ENCODE results near the gene ANAPC16.
"Not testable (repeated sequence)": the region's sequence is repeated elsewhere in the genome, so short reads cannot be mapped to it uniquely, and the experiment has no call there.

ANAPC16 gene

DNA sequence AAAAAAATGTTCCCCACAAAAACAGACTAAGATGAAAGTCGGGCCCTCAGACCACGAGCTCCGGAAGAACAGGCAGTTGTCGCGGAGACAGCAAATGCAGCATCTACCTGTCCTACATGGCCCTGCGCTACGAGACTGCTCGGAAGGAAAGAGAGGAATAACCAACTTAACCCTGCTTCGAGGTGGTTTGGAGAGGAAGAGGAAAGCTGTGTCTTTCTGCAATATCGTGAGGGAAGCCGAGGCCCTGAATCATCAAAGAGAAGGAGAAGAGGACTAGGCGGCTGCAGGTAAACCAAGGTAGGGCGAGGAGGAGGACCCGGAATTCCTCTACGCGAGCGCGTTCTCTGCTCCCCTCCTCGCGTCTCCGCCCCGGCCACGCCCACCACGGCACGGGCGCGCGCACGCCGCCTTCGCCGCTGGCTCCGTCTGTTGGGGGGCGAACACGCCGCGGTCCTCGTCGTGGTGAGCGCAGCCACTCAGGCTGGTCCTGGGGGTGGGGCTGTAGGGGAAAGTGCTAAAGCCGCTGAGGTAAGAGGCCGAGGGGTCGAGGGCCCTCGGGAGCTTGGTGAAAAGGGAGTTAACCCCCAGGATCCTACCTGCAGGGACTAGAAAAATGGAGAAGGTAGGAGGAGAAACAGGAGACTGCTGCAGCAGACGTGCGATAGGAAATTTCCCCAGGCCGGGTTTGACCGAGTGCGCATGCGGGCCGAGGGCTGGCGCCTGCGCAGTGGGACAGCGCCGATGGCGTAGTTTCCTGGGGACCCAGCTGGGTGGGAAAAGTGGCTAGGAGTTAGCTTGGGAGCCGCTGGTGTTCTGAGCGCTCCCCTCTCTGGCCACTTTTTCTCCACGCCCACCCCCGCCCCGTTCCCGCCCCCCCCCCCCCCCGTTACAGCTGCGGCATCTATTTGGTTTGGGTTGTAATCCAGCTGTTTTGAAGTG, at the start of gene ANAPC16, which contains the start of gene ASCC1:
Gene ANAPC16 (plus strand): TSS at position 402 of the 939 bp plus-strand sequence. CDS start 7,903 bp downstream, outside the sequence.
Gene ASCC1 (minus strand): TSS at position 666 of the 939 bp plus-strand sequence. CDS start 2,978 bp downstream, outside the sequence.
- DNase-seq (ENCODE audit: low read depth) = peak; percentile 95

DNA sequence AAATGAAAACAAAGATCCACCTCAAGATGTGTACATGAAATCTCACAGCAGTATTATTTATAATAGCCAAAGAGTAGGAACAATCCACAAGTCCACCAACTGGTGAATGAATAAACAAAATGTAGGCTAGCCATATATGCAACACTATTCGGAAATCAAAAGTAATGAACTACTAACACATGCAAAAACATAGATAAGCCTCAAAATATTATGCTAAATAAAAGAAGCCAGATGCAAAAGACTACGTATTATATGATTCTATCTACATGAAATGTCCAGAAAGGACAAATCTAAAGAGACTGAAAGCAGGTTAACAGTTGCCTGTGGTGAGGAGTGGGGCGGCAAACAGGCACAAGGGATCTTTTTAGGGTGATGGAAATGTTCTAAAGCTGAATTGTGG, 48.7 kb upstream of the ANAPC16 start:
- no peak for DNase-seq (ENCODE audit: low read depth)

DNA sequence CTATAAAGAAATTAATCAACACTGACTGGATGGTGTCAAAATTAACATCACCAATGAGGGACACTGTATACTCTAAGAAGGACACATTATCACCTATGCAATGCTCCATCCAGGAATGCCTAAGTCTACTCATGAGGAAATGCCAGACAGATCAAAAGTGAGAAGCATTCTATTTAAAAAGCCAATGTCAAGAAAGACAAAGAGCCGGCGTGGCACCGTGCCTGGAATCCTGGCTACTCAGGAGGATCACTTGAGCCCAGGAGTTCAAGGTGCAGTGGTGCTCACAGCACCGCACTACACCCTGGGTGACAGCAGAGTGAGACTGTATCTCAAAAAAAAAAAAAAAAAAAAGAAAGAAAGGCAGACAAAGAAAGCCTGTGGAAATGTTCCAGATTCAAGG, 45.5 kb upstream of the ANAPC16 start:
- DNase-seq (ENCODE audit: low read depth) = no peak

DNA sequence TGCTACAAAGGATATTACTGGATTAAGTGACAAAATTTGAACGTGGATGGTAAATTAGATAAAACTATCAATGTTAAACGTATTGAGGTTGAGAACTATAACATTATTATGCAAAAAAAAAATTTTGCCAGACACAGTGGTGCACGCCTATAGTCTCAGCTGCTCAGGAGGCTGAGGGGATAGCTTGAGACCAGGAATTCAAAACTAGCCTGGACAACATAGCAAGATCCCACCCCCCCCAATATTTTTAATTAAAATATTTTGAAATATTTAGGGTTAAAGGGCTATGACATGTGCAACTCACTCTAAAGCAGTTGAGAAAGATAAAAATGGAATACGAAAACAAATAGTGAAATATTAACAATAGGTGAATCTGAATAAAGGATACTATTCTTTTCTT, 45.1 kb upstream of the ANAPC16 start:
- no peak for DNase-seq (ENCODE audit: low read depth)

DNA sequence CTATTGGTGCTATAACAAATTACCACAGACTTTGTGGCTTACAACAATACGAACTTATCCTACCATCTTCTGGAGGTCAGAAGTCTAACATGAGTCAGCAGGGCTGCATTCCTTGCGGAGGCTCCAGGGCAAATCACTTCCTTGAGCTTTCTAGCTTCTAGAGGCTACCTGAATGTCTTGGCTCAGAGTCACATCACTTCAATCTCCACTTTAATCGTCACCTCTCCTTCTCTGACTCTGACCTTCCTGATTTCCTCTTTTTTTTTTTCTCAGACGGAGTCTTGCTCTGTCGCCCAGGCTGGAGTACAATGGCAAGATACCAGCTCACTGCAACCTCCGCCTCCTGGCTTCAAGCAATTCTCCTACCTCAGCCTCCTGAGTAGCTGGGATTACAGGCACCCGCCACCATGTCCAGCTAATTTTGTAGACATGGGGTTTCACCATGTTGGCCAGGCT, 44.6 kb upstream of the ANAPC16 start:
- no peak for DNase-seq (ENCODE audit: low read depth)

DNA sequence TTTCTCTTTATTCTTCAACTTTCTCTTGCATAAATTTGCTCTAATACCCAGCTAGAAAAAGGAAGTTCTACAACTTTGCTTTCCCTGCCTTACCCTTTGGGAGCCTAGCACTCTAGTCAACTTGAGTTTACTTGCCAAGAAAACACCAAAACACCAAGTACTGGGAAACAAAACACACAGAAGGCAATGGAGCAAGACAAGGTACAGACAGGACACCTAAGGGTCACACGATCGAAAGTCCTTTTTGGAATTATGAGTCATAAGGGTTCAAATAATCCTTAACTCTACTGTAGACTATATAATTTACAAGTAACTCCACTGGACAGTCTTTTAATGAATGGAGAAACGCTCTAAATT, 42.6 kb upstream of the ANAPC16 start:
- DNase-seq (ENCODE audit: low read depth) = no peak

DNA sequence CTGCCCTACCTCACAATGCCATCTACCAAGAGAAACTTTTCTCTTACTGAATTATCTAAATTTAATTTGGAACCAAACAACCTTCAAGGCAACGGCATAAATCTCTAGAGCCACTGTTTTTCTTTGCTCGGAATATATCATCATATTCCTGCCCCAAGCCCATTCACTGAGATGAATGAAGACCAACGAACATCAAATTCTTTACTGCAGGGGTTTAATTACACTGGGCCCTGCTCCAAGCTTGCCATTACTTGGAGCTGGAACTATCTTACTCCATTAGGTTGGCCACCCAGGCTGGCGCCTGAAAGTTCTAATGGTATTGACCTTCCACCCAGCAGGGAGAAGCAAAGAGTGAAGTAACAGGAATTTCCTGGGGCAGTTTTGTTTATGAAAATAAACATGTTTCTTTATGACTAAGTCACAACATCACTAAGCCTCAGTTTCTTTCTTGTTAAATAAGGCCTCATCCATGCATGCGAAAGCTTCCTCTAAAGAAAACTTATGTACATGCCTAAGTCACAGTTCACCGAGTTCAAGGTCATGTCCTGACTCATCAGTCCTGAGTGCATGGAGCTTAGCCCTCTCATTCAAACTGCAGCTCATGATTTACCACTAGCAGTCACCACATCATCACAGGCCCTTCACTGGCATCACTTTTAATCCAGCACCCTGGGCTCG, 42.1 kb upstream of the ANAPC16 start:
- DNase-seq (ENCODE audit: low read depth) = no peak

DNA sequence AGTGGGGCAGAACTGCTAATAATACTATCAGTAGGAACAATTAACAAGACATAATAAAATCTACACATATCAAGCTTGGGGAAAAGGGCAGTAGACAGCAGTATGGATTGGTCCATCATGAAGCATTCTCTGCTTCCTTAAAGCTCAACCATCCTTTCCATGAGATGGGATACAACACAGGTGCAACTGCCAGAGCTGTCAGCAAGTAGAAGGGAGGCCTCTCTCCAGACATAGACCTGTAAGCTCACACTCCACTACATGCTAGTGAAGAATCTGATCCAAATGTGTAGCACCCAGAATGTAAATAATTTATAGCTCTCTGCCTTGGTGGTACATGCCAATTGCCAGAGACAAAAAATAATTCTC, 41.5 kb upstream of the ANAPC16 start:
- no peak for DNase-seq (ENCODE audit: low read depth)

DNA sequence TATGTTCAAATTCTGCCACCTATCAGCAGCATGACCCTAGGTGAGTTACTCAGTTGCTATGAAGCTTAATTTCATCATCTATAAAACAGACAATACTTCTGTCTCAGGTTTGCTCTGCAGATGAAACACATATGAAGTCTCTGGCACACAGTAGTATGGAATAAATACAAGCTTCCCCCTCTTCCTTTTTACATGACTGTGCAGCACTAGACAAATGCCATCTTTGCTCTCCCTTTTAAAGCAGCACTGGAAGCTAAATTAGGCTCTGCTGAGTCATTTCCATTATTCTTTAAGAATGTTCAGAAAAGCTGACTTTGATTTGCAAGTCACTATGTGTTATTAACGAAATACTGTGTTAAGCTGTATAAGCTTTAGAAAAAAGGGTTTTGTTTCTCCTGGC, 40.7 kb upstream of the ANAPC16 start:
- DNase-seq (ENCODE audit: low read depth) = no peak

DNA sequence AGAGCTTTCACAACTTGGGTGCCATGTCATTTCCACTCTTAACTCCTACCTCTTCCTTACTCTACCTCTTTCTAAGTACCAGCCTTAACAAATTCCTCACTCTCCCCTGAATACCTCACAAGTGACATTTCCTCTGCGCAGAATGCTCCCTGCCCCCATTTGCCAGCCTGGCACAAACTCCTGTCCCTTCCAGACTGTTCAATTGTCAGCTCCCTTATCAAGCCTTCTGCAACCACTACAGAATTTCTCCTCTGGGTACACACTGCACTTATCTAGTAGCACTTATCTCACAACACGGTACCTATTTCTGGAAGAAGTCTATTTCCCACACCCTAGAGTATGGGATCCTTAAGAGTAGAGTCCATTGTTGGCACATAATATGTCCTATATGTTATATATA, 39.1 kb upstream of the ANAPC16 start:
- DNase-seq (ENCODE audit: low read depth) = no peak

DNA sequence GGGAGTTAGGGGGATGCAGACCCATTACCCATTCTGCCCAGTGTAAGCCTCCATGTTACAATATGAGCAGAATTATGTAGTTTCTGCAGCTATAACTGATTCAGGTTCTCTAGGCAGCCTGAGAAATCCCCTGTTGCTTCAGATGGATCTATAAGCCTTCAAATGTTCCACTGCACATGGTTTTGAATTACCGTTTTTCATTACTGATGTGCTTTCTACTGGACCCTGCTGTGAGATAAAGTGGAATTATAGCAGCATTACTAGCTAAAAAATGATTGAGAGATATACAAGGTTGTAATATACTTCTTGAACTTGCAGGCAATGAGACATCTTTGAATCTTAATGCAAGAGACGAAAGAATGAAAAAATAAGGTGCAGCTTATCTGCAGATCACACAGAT, 38.4 kb upstream of the ANAPC16 start:
- DNase-seq (ENCODE audit: low read depth) = no peak

DNA sequence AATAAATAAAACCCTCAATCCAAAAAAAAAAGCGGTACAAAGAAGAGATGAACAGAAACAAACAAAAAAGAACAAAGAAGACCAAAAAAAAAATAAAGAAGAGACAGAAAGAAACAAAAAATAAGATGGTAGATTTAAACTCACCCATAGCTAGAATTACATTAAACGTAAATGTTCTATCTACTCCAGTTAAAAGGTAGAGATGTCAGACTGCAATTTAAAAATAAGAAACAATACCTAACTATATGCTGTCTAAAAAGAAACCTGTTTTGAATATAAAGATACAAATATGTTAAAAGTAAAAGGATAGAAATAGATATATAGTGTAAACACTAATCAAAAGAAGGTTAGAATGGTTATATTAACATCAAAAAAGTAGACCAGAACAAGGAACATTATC, 31.7 kb upstream of the ANAPC16 start:
- no peak for DNase-seq (ENCODE audit: low read depth)

DNA sequence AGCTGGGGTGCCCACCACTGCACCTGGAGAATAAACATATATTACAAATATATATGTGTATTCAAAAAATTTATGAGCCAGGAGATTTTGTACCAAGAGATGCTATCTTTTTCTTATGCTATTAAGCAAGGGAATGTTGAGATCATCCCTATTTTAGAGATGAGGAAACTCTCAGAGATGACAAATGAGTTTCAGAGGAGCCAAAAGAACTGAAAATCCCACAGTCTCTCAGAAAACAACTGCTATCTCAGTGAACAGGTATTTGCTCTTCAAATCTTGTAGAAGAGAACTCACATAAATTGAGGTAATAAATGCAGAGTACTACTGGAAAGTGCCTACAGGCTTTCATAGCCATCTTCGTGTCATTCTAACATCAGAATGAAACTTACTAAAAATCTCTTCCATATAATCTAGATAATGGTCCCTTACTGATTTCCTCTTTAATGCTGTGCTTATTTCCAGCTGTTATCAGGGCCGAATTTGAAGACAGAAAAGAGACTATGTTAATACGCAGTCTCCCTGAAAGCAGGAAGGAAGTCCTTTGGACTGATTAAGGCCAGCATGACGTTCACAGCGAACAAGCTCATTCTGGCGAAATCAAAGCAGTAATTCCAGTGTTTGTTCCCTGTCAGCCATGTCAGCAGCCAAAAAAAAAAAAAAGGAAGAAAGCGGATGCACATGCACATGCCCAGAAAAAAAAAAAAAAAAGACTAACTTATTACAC, 29.4 kb upstream of the ANAPC16 start:
- DNase-seq (ENCODE audit: low read depth) = no peak

DNA sequence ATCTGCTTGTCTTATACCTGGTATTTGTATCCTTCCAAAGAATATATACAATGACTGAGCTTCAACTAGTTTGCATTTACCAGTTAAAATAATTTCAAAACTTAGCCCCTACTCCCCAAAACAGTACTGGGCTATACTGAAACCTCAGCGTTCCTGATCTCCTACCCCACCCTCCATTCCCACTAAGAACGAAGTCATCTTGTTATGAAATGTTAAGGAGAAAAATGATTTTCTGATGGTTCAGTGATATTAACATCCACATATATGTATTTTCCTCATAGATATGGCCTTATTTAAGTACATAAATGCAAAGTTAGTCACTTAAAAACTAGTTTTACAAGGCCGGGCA, 28.9 kb upstream of the ANAPC16 start:
- DNase-seq (ENCODE audit: low read depth) = no peak

DNA sequence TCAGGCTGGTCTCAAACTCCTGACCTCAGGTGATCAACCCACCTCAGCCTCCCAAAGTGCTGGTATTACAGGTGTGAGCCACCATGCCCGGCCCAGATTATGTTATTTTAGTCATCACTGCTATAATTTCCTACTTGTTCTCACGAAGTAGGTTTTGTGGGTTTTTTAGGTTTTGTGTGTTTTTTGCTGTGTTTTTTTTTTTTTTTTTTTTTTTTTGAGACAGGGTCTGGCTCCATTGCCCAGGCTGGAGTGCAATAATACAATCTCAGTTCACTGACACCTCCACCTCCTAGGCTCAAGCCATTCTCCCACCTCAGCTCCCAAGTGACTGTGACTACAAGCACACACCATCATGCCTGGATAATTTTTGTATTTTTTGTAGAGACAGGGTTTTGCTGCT, 20.9 kb upstream of the ANAPC16 start:
- no peak for DNase-seq (ENCODE audit: low read depth)

DNA sequence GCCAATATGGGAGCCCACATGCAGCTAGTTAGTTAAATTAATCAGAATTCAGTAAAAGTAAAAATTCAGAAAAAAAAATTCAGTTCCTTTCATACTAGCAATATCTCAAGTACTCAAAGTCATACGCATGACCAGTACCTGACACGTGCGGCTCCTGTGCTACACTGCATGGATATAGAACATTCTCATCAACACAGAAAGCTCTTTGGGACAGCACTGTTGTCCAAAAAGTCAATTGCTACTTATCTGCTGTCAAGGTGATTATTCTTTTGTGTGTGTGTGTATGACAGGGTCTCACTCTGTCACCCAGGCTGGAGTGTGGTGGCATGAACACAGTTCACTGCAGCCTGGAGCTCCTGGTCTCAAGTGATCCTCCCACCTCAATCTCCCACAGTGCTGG, 14.9 kb upstream of the ANAPC16 start:
- no peak for DNase-seq (ENCODE audit: low read depth)

DNA sequence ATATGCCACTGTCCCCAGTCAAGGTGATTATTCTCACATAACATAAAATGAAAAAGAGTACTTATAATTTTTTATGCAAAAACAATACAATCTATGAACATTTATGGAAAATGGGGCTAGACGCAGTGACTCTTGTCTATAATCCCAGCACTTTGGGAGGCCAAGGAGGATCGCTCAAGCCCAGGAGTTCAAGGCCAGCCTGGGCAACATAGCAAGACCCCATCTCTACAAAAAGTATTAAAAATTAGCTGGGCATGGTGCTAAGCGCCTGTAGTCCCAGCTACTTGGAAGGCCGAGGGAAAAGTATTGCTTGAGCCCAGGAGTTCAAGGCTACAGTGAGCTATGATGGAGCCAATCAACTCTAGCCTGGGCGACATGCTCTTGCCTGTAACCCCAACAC, 14.5 kb upstream of the ANAPC16 start:
- DNase-seq (ENCODE audit: low read depth) = no peak

DNA sequence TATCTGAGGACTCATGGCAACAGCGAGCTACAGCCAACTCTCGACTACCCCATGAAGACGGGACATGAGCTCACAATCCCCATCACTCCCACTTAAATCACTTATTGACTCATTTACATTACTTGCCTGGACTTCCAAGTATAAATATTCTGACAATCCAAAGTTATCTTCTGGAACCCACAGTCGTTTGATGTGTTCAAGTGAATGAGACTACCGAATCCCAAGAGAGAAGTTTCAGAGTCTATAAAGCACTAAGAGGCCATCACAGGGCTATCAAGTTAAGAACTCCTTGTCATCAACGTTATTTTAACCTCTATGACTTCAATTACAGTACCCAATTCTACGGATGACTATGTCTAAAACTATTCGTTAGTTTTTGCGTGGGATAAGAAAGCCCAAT, 11.5 kb upstream of the ANAPC16 start:
- DNase-seq (ENCODE audit: low read depth) = no peak

DNA sequence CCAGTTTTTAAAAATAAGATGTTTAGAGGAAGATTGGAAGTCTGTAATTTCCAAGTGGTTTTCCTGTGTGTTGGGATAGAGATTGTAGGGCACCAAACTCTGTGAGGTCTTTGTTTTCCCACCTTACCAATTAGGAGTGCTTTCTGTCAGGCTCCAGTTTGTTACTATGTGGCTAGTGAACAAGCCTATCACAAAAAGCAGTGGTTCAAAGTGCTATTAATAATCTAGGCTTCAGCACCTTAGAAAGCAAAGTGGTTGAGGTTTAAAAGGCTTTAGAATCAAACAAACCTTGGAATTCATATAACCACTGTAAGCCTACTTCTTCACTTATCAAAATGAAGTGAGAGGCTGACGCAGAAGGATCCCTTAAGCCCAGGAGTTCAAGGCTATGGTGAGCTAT, 11.1 kb upstream of the ANAPC16 start:
- no peak for DNase-seq (ENCODE audit: low read depth)

DNA sequence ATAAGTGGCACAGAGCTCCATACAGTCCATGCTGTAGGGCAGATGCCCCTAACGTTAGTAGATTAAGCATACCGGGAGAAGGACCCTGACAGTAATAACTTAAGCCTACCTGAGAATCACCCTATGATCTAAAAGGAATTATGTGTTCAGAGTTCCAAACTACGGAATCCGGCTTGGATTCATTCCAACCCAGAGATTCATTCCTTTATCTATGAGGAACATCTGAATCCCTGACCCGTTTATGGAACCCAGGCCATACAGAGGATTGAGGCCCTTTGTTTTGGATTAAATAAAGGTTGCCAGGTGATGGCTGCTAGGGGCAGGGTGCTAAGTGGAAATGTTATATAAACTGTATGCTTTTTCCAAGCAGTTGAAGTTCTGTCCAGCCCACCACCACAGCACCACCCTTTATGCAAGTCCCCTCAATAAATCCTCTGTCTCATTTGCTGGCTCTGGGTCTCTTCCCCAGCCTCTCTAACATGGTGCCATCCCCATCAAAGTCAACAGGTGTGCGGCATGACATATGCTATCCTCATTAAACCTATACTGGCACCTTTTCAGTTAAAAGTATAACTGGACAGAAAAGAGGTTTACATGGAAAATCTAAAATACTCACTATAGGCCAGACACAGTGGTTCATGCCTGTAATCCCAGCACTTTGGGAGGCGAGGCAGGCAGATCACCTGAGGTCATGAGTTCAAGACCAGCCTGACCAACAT, 9.1 kb upstream of the ANAPC16 start:
- no peak for DNase-seq (ENCODE audit: low read depth)

DNA sequence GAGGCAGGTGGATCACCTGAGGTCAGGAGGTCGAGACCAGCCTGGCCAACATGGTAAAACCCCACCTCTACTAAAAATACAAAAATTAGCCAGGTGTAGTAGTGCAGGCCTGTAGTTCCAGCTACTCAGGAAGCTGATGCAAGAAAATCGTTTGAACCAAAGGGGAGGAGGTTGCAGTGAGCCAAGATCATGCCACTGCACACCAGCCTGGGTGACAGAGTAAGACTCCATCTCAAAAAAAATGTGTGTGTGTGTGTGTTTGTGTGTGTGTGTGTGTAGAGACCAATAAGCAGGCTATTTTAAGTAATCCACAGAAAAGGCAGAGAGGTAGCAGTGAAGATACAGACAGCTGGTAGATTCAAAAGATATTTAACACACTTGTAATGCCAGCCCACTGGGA, 7.3 kb upstream of the ANAPC16 start:
- not testable (repeated sequence) for DNase-seq (ENCODE audit: low read depth)

DNA sequence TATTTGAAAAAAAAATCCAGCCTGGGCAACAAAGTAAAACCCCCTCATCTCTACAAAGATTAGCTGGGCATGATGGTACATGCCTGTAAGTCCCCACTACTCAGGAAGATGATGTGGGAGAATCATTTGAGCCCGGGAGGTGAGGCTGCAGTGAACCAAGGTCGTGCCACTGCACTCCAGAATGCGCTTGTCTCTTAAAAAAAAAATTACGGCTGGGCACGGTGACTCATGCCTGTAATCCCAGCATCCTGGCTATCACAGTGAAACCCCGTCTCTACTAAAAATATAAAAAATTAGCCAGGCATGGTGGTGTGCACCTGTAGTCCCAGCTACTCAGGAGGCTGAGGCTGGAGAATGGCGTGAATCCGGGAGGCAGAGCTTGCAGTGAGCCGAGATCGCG, 4.4 kb upstream of the ANAPC16 start:
- DNase-seq (ENCODE audit: low read depth) = not testable (repeated sequence)

All from stimulated activated CD8-positive, alpha-beta memory T cell treated with anti-CD3 and anti-CD28 coated beads, Interleukin-12 subunit alpha, Interleukin-12 subunit beta, amount 100 ng/mL, for 4 hours (primary cell).